ENCODE measurements around the gene OTOGL. TPM values are rescaled to one million over a fixed set of nuclear protein-coding genes. Genes with fewer than 3 reads are reported as not detected.
"Not testable (repeated sequence)": the region's sequence is repeated elsewhere in the genome, so short reads cannot be mapped to it uniquely, and the experiment has no call there.

Gene OTOGL
- total RNA-seq, 2 experiments from 2014 or later = not detected

- H3K4me1 Mint-ChIP-seq (ENCODE audit: low read depth) = no peaks in the 10 kb centered on the region
- H3K4me3 Mint-ChIP-seq = no peak overlapping the region
- H3K27ac Mint-ChIP-seq = no peak overlapping the region
- H3K9me3 Mint-ChIP-seq = no peaks in the 10 kb centered on the region
- intact Hi-C loops (cut with micrococcal nuclease) = no loop called here
- CTCF ChIA-PET = no interaction called here
- H3K36me3 Mint-ChIP-seq (ENCODE audit: low read depth) = no peaks in the 10 kb centered on the region
- no peak for DNase-seq
- peaks cover 11% of the 10 kb centered on the region for H3K27me3 Mint-ChIP-seq (ENCODE audit: low read depth)
Observed at GRCh38 chr12:80272387-80272915, 173.1 kb downstream of the OTOGL start.

- Mint-ChIP-seq H3K27me3 (ENCODE audit: low read depth) (peaks cover 11% of the 10 kb centered on the region), H3K36me3 (ENCODE audit: low read depth) (no peaks in the 10 kb centered on the region), H3K4me1 (ENCODE audit: low read depth) (no peaks in the 10 kb centered on the region), H3K9me3 (no peaks in the 10 kb centered on the region), H3K4me3 (no peak overlapping the region), H3K27ac (no peak overlapping the region)
- CTCF ChIA-PET = no interaction called here
- DNase-seq = no peak
- intact Hi-C loops (cut with micrococcal nuclease) = no loop called here
Observed at GRCh38 chr12:80273144-80273543, 173.8 kb downstream of the OTOGL start.

DNA sequence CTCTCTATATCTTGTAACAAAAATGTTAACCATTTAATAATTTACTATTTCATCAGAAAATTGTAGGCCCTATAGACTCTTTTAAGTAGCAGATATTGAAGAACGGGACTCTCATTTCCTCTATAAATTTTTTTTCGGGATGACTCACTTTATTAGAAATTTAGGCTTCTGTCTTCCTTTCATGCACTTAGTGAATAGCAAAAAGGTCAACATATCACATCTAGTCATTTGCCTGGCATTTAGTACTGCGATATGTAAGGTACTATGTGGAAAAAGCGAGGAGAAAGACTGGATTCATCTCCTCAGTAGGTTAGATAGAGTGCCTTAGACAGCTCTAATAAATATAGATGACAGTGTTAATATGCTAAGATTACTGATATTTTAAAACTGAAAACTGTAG is 178.4 kb downstream of the OTOGL start:
- Mint-ChIP-seq H3K4me1 (ENCODE audit: low read depth) (no peaks in the 10 kb centered on the region), H3K27ac (no peak overlapping the region), H3K9me3 (peaks cover 7% of the 10 kb centered on the region), H3K36me3 (ENCODE audit: low read depth) (no peaks in the 10 kb centered on the region), H3K4me3 (no peak overlapping the region), H3K27me3 (ENCODE audit: low read depth) (peaks cover 6% of the 10 kb centered on the region)
- intact Hi-C loops (cut with micrococcal nuclease) = no loop called here
- no peak for DNase-seq
- CTCF ChIA-PET = no interaction called here

GRCh38 chr12:80282226-80282625 is 182.9 kb downstream of the OTOGL start:
- CTCF ChIA-PET = no interaction called here
- H3K9me3 Mint-ChIP-seq = peaks cover 7% of the 10 kb centered on the region
- peaks cover 7% of the 10 kb centered on the region for H3K27me3 Mint-ChIP-seq (ENCODE audit: low read depth)
- no peak overlapping the region for H3K4me3 Mint-ChIP-seq
- H3K4me1 Mint-ChIP-seq (ENCODE audit: low read depth) = no peaks in the 10 kb centered on the region
- intact Hi-C loops (cut with micrococcal nuclease) = no loop called here
- DNase-seq = no peak
- no peak overlapping the region for H3K27ac Mint-ChIP-seq
- no peaks in the 10 kb centered on the region for H3K36me3 Mint-ChIP-seq (ENCODE audit: low read depth)

GRCh38 chr12:80282761-80283160 is 183.4 kb downstream of the OTOGL start:
- CTCF ChIA-PET = no interaction called here
- Mint-ChIP-seq H3K9me3 (peaks cover 7% of the 10 kb centered on the region), H3K4me3 (no peak overlapping the region), H3K27me3 (ENCODE audit: low read depth) (peaks cover 8% of the 10 kb centered on the region), H3K4me1 (ENCODE audit: low read depth) (no peaks in the 10 kb centered on the region), H3K27ac (no peak overlapping the region), H3K36me3 (ENCODE audit: low read depth) (no peaks in the 10 kb centered on the region)
- intact Hi-C loops (cut with micrococcal nuclease) = no loop called here
- no peak for DNase-seq

DNA sequence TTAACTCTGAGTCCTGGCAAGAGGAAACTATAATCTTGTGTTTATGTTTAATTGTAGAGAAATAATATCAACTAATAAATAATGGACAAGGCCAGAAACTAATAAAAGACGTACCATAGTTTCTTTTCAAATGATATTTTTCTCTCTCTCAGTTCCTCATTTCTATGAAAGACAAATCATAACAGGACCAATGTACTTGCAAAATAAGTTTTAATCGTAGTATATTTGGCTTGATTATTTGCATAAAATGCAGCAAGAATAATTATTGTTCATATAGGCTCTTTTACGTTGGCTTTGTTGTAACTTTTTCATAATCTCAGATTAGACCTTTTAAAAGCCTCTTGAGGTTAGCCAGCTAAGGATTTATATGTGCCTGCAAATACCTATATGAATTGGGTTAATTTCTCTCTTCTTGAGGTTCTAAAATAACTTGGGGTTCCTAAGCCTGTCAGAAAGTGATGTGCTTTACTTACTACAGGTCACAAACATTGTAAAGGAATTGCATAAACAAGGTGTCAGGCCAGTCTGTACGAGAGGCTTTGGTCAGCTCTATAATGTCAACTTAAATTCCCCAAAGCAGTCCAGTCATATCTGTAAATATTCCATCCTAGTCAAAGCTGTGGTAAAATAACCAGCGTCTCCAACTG is 191.9 kb downstream of the OTOGL start:
- DNase-seq = no peak
- Mint-ChIP-seq H3K27me3 (ENCODE audit: low read depth) (peaks cover 10% of the 10 kb centered on the region), H3K9me3 (no peaks in the 10 kb centered on the region), H3K4me1 (ENCODE audit: low read depth) (no peaks in the 10 kb centered on the region), H3K27ac (no peak overlapping the region), H3K36me3 (ENCODE audit: low read depth) (no peaks in the 10 kb centered on the region), H3K4me3 (no peak overlapping the region)
- intact Hi-C loops (cut with micrococcal nuclease) = no loop called here
- CTCF ChIA-PET = interaction anchor here (0.7 kb wide), 2 partner anchors 195 to 854 kb away, joined by 3 to 5 read pairs; no protein-coding TSS in a partner anchor

DNA sequence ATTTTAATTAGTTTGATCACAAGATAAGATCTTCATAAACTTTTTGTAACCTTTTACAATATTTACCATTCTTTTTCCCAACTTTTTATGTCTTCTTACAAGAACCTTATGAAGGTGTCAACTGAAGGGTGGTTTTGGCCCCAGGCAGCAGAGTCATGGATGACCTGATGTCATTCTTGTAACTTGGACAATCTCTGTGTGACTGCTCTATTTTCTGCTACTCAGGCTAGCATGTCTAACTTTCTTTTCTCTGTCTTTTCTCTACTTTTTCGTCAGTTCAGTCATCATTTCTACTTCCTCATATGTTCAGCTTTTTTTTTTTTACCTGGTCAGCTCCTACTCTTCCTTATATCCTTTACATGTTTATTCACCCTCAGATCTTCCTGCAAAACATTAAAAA is 194.0 kb downstream of the OTOGL start:
- no peak for DNase-seq
- no peaks in the 10 kb centered on the region for H3K4me1 Mint-ChIP-seq (ENCODE audit: low read depth)
- intact Hi-C loops (cut with micrococcal nuclease) = no loop called here
- CTCF ChIA-PET = no interaction called here
- no peak overlapping the region for H3K4me3 Mint-ChIP-seq
- H3K27ac Mint-ChIP-seq = no peak overlapping the region
- no peaks in the 10 kb centered on the region for H3K36me3 Mint-ChIP-seq (ENCODE audit: low read depth)
- H3K27me3 Mint-ChIP-seq (ENCODE audit: low read depth) = peaks cover 5% of the 10 kb centered on the region
- no peaks in the 10 kb centered on the region for H3K9me3 Mint-ChIP-seq

DNA sequence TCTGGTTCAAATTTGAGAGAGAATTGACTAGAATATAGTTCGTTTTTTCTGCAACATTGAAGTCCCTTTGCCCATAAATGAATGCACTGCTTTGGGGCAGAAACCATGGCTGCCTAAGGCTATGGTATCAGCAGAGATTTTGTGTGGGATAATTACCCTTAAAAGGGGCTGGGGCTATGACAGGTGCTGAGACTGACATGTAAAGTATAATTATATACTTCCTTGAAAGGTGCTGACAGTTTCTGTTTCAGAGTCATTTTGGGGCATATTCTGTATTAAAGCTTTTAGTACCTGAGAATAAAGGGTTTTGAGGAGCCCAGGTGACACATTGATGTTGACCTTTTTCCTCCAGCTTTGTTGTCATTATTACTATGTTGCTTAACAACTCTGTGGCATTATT is 194.4 kb downstream of the OTOGL start:
- H3K27ac Mint-ChIP-seq = no peak overlapping the region
- no peak for DNase-seq
- no peaks in the 10 kb centered on the region for H3K4me1 Mint-ChIP-seq (ENCODE audit: low read depth)
- peaks cover 5% of the 10 kb centered on the region for H3K27me3 Mint-ChIP-seq (ENCODE audit: low read depth)
- H3K36me3 Mint-ChIP-seq (ENCODE audit: low read depth) = no peaks in the 10 kb centered on the region
- CTCF ChIA-PET = no interaction called here
- H3K4me3 Mint-ChIP-seq = no peak overlapping the region
- no peaks in the 10 kb centered on the region for H3K9me3 Mint-ChIP-seq
- intact Hi-C loops (cut with micrococcal nuclease) = no loop called here

DNA sequence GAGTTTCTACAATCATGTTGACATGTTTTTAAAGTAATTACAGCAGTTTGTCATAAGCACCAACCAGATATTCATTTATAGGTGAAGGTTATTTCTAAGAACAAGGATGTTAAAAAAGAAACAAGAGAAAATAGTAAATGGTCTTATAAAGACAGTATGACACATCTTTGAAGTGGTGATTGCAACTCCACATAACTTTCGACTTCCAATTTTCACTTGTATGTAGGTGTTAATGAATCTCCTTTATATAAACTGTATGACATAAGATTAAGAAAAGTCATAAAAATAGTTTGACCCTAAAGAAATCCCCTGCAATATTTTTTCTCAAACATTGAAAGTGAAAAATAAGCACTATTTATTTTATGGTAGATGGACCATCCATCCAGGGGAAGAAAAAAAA is 199.9 kb downstream of the OTOGL start:
- Mint-ChIP-seq H3K36me3 (ENCODE audit: low read depth) (no peaks in the 10 kb centered on the region), H3K4me1 (ENCODE audit: low read depth) (no peaks in the 10 kb centered on the region), H3K27ac (no peak overlapping the region), H3K27me3 (ENCODE audit: low read depth) (no peaks in the 10 kb centered on the region), H3K4me3 (no peak overlapping the region), H3K9me3 (no peaks in the 10 kb centered on the region)
- intact Hi-C loops (cut with micrococcal nuclease) = no loop called here
- DNase-seq = no peak
- CTCF ChIA-PET = no interaction called here

GRCh38 chr12:80299976-80300375 is 200.6 kb downstream of the OTOGL start:
- intact Hi-C loops (cut with micrococcal nuclease) = no loop called here
- Mint-ChIP-seq H3K27ac (no peak overlapping the region), H3K27me3 (ENCODE audit: low read depth) (no peaks in the 10 kb centered on the region), H3K4me1 (ENCODE audit: low read depth) (no peaks in the 10 kb centered on the region), H3K9me3 (no peaks in the 10 kb centered on the region), H3K4me3 (no peak overlapping the region), H3K36me3 (ENCODE audit: low read depth) (no peaks in the 10 kb centered on the region)
- CTCF ChIA-PET = no interaction called here
- DNase-seq = no peak

GRCh38 chr12:80307436-80307835 is 208.1 kb downstream of the OTOGL start:
- H3K4me1 Mint-ChIP-seq (ENCODE audit: low read depth); H3K9me3 Mint-ChIP-seq; H3K27me3 Mint-ChIP-seq (ENCODE audit: low read depth); H3K4me3 Mint-ChIP-seq; H3K36me3 Mint-ChIP-seq (ENCODE audit: low read depth); H3K27ac Mint-ChIP-seq; CTCF ChIA-PET; DNase-seq; intact Hi-C loops (cut with micrococcal nuclease): not testable (repeated sequence)

DNA sequence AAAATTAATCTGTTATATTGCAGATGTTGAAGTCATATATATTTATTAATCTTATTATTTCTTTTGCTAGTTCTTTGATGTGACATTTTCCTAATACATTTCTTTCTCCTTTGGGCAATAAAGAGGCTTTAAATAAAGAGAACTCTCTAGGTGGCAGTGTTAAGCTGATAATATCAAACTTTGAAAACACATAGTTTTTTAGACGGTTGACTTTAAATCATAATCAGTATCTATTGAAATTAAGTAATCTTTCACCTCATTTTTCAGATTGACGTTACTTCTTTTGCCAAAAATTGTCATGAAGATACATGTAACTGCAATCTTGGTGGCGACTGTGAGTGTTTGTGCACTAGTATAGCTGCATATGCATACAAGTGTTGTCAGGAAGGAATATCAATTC is 213.9 kb downstream of the OTOGL start:
- Mint-ChIP-seq H3K27ac (no peak overlapping the region), H3K4me1 (ENCODE audit: low read depth) (no peaks in the 10 kb centered on the region), H3K36me3 (ENCODE audit: low read depth) (no peaks in the 10 kb centered on the region), H3K9me3 (no peaks in the 10 kb centered on the region), H3K27me3 (ENCODE audit: low read depth) (no peaks in the 10 kb centered on the region), H3K4me3 (no peak overlapping the region)
- no peak for DNase-seq
- intact Hi-C loops (cut with micrococcal nuclease) = no loop called here
- CTCF ChIA-PET = no interaction called here

DNA sequence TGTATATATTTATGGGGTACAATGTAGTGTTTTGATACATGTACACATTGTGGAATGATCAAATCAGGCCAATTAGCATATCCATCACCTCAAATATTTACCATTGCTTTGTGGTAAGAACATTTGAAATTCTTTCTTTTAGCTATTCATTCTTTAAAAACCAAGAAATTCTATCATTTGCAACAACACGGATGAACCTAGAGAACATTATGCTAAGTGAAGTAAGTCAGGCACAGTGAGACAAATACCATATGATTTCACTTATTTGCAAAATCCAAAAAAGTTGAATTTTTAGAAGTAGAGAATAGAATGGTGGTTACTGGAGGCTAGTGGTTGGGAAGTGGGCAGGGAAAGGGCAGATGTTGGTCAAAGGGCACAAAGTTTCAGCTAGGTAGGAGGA is 215.4 kb downstream of the OTOGL start:
- CTCF ChIA-PET = no interaction called here
- no peaks in the 10 kb centered on the region for H3K4me1 Mint-ChIP-seq (ENCODE audit: low read depth)
- no peaks in the 10 kb centered on the region for H3K27me3 Mint-ChIP-seq (ENCODE audit: low read depth)

More for the DNA sequence above, 215.4 kb downstream of the OTOGL start:
- Mint-ChIP-seq H3K4me3 (no peak overlapping the region), H3K36me3 (ENCODE audit: low read depth) (no peaks in the 10 kb centered on the region), H3K27ac (no peak overlapping the region), H3K9me3 (no peaks in the 10 kb centered on the region)
- DNase-seq = no peak
- intact Hi-C loops (cut with micrococcal nuclease) = no loop called here
